ENCODE measurements around the gene RBMS3.

- TF ChIP-seq CTCF (IDR thresholded peaks at IDR 0.05) (no peak), POLR2A (IDR thresholded peaks at IDR 0.05) (no peak)
Measured at GRCh38 chr3:29337565-29337964, 56.7 kb downstream of the RBMS3 start.

Data from upper lobe of left lung (tissue), 4 donors.